GM18909 (cell line): ENCODE data around the gene C1QTNF6.
"Not testable (repeated sequence)": the region's sequence is repeated elsewhere in the genome, so short reads cannot be mapped to it uniquely, and the experiment has no call there.

Experiments
- ATAC-seq: cut with Tn5 transposase; IDR thresholded peaks from one replicate; pipeline ENCODE4 v1.9.1; 2021; ENCODE audit warnings: mild to moderate bottlenecking; ENCODE audit not compliant: unreplicated experiment, poor library complexity

C1QTNF6 gene

DNA sequence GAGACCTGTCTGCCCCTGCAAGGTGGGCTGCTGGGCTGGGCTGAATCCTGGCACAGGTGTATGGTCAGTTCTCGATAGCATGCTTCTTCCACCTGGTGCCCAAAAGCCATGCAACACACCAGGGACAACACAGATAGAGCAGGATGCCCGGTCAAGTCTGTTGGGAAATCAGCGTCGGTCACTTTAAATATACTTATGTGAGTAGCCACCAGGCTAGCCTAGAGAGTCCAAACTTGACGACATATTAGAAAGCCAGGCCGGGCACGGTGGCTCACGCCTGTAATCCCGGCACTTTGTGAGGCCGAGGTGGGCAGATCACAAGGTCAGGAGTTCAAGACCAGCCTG, 8.9 kb downstream of the C1QTNF6 start:
- ATAC-seq, result no peak

DNA sequence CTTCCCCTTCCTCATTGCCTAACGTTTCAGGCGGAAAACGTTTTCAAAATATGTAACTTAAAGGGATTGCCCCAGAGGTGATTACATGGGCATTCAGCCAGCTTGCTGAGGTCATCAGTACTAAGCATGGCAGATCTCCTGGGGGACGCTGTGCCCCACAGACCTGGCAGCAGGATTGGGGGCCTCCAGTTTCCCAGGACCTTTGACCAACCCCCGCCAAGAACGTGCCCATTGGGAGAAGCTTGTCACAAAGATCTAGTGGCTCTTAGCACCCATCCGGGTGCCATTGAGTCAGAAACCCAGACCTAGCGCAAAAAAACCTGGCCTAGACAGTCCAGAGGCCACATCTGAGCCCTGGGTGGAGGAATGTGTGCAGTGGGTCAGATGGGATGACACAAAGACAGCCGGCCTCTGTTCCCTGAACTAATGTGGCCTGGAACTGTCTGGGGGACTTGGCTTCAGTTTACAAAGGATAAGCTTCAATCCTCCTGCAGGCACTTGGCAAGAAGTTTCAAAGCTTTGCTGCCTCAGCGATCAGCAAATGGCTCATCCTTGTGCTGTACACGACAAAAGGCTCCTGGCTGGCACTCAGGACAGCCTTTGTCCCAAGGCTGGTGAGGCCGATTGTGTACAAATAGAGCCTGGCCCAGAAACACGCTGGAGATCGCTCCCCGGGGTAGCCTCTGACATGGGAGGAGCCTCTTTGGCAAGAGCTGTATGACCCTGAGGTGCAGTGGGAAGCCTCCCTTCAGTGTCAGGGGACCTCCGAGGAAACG, 9.5 kb downstream of the C1QTNF6 start:
- no peak for ATAC-seq

GRCh38 chr22:37177755-37178154, 10.3 kb downstream of the C1QTNF6 start:
- no peak for ATAC-seq

- ATAC-seq, result no peak
Measured at GRCh38 chr22:37177221-37177620, 10.8 kb downstream of the C1QTNF6 start.

- no peak for ATAC-seq
Measured at GRCh38 chr22:37176464-37177061, 11.5 kb downstream of the C1QTNF6 start.

DNA sequence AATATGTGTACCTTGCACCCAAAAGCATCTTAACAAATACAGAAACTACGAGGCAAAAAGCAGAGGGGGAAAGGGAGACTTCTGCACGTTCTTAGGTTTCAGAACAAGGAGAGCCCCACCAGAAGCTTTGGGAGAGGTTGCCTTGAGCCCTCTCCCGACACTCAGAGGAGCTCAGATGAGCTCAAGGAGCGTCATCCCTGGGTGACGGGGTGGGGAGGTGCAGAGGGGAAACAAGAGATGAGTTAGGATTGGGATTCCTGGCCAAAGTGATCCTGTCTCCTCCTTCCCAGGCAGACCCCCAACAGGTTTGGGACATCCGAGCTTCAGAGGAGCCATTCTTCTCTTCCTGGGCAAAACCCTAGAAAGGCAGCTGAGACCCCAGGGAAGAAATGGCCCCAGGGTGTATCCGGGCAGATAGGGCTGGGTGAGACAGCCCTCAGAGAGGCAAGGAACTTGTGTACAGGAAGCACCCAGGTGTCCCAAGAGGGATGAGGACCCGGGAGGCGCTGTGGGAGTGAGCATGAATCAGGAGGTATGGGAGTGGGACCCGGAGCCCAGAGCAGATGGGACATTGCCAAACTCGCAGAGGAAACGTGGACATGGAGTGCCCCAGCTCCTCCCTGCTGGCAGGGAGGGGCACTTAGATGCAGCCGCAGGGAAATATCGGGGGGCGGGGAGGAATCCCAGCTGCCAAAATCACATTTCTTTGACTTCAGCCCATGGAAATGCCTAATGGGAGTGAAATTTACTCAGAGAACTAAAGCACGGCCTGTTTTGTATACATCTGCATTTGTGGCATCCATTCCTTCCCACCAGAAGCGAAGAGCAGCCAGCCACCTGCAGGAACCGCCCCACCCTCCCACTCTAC, 12.4 kb downstream of the C1QTNF6 start:
- no peak for ATAC-seq

DNA sequence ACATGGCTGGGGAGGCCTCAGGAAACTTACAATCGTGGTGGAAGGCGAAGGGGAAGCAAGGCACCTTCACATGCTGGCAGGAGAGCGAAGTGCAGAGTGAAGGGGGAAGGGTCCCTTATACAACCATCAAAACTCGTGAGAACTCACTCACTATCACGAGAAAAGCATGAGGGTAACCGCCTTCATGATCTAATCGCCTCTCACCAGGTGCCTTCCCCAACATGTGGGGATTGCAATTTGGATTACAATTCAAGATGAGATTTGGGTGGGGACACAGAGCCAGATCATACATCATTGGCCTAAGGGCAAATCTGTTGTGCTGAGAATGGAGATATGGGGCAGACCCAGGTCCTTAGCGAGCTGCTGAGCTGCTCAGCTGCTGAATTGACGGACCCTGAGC, 13.1 kb downstream of the C1QTNF6 start:
- no peak for ATAC-seq

GRCh38 chr22:37173709-37174108, 14.3 kb downstream of the C1QTNF6 start:
- no peak for ATAC-seq

GRCh38 chr22:37172266-37173245, 15.5 kb downstream of the C1QTNF6 start:
- no peak for ATAC-seq

GRCh38 chr22:37171662-37172061, 16.4 kb downstream of the C1QTNF6 start:
- ATAC-seq, result no peak

DNA sequence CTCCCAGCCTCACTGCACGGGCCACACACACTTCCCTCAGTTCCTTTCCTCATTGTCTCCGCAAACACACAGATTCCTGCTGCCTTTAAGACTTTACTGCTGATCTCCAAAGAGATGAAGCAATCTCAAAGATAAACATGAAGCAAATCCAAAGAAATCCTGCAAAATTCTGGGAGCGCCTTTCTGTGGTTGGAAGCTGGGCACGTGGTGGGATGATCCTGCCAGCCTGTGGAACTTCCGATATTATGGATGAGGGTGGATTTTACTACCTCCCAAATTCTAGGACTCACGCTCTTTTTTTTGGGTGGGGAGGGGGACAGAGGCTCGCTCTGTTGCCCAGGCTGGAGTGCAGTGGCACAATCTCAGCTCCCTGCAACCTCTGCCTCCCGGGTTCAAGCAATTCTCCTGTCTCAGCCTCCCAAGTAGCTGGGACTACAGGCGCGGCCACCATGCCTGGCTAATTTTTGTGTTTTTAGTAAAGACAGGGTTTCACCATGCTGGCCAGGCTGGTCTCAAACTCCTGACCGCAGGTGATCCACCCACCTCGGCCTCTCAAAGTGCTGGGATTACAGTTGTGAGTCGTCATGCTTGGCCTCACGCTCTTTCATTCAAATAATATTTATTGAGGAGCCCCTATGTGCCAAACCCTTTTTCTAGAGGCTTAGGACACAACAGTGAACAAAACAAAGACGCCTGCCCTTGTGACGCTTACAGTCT, 17.2 kb downstream of the C1QTNF6 start:
- not testable (repeated sequence) for ATAC-seq

DNA sequence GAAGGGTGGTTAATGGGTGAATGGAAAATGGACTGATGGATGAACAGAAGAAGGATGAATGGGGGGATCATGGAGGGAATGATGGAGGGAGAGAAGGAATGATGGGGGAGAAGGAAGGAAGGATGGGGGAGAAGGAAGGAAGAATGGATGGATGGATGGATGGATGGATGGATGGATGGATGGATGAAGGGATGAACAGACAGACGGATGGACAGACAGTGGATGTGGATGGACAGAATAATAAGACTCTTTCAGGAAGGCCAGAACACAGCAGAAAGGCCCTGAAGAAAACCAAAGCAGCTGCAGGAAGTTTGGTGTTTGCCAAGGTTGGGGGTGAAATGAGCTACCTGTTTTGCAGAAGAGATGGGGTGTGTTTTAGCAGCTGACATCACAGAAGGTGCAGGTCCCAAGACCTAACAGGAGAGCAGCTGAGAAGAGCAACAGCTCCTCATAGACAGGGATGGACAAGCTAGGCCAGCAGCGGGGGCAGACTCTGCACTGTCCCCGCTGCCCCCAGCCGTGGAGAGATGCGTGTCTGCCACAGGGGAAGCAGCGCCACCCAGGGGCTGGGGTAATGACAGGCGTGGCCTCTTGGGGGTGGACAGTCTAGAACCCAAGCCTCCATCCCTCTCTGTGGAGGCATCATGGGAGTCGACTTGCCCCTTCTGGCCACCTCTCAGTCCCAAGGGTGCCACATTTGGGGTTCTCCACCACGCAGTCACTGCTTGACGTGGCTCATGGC, 17.9 kb downstream of the C1QTNF6 start:
- ATAC-seq, result no peak

DNA sequence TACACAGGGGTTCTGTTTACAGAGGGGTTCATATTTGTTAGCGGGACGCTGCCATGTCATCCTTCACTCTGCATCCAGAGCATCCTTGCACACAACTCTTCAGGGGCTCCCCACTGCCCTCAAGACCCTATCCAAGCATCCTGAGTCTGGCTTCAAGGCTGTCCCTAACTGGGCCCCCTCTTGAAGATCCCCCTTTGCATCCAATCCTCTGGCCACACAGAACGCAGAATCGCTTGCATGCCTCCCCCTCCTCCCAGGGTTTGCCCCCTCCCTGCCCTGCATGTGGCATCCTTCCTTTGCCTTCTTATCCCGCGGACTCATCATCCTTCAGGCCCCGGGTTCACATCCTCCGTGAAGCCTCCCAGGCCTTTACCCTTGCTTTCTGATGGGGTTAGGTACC, 18.6 kb downstream of the C1QTNF6 start:
- ATAC-seq, result no peak

- ATAC-seq, result no peak
Measured at GRCh38 chr22:37167981-37168647, 19.9 kb downstream of the C1QTNF6 start.

GRCh38 chr22:37167176-37167980, 20.7 kb downstream of the C1QTNF6 start:
- ATAC-seq, result no peak

DNA sequence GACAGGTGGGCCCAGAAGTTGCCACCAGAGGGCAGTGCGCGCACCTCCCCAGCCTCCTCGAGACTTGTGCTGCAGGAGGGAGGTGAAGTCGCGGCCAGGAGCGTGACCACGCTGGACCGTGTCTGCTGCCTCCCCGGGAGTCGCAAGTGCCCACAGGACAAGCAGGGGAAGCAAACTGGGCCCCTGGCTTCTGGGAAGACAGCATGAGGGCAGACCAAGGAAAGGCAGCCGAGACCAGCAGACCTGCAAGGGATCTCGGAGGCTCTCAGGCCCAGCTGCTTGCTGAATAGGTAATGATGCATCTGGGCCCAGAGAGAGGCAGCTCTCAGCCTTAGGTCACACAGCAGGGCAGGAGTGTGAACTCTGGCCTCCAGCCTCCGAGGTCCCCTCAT, 21.4 kb downstream of the C1QTNF6 start:
- no peak for ATAC-seq

- ATAC-seq, result no peak
Measured at GRCh38 chr22:37165940-37166674, 21.9 kb downstream of the C1QTNF6 start.
